MCF 10A (cell line): ENCODE data around the gene CCDC136. TPM values are rescaled to one million over a fixed set of nuclear protein-coding genes. Genes with fewer than 3 reads are reported as not detected.

Experiments used
- BruUV-seq: library from RNA; stranded (reverse); fragments of 400-500 nt; replicated peaks from 2 replicates; lab custom pipeline; 2021; lab: Mats Ljungman, UMichigan
- CTCF ChIA-PET: fragments of 300-600 bp; sonication (Branson Sonifier 250); formaldehyde crosslinking; extraction: SDS; loops from one replicate; lab custom pipeline; 2021; ENCODE audit warnings: antibody characterized with exemption, inconsistent platforms; lab: Yijun Ruan, JAX
- POLR2A ChIA-PET: fragments of 300-600, 350-650 bp; sonication (Branson Sonifier 250); formaldehyde crosslinking; extraction: SDS; loops from one replicate; lab custom pipeline; 2020; ENCODE audit warnings: antibody characterized with exemption, inconsistent platforms; lab: Yijun Ruan, JAX
- DNase-seq: peaks from one replicate; pipeline ENCODE4 v3.0.0-alpha.2; 2018; ENCODE audit not compliant: unreplicated experiment
- H3K27ac Mint-ChIP-seq: one replicate; pipeline ENCODE4 v1.8.0; 2022; ENCODE audit warnings: mild to moderate bottlenecking, low read depth, mixed read lengths; ENCODE audit not compliant: unreplicated experiment
- H3K27me3 Mint-ChIP-seq: one replicate; pipeline ENCODE4 v1.8.0; 2022; ENCODE audit warnings: mixed read lengths; ENCODE audit not compliant: insufficient read depth, unreplicated experiment
- H3K36me3 Mint-ChIP-seq: one replicate; pipeline ENCODE4 v1.8.0; 2022; ENCODE audit warnings: mild to moderate bottlenecking, moderate library complexity, mixed read lengths; ENCODE audit not compliant: insufficient read depth, unreplicated experiment
- H3K4me1 Mint-ChIP-seq: one replicate; pipeline ENCODE4 v1.8.0; 2022; ENCODE audit warnings: mixed read lengths; ENCODE audit not compliant: insufficient read depth, unreplicated experiment
- H3K4me3 Mint-ChIP-seq: one replicate; pipeline ENCODE4 v1.8.0; 2022; ENCODE audit warnings: mild to moderate bottlenecking, moderate library complexity, mixed read lengths; ENCODE audit not compliant: unreplicated experiment
- H3K9me3 Mint-ChIP-seq: one replicate; pipeline ENCODE4 v1.8.0; 2022; ENCODE audit warnings: mixed read lengths; ENCODE audit not compliant: unreplicated experiment
- CTCF ChIP-seq: fragments of 200-600 bp; IDR thresholded peaks from one replicate; pipeline ENCODE4 v1.8.0; 2022; ENCODE audit warnings: antibody characterized with exemption, mild to moderate bottlenecking; ENCODE audit not compliant: unreplicated experiment
- intact Hi-C: fragments of 100-400 bp; cut with micrococcal nuclease; formaldehyde crosslinking; loops from 2 replicates; pipeline ENCODE4 v1.14.1; 2022
- total RNA-seq: library from RNA; stranded (reverse); gene quantifications from 2 replicates; pipeline ENCODE4 v1.2.3, GENCODE V29; 2022

CCDC136 gene
- total RNA-seq, 1 experiment from 2014 or later: 3.5 TPM

- H3K27me3 Mint-ChIP-seq: peaks cover 11% of the 10 kb centered on the region
- POLR2A ChIA-PET: no interaction called here
- no peaks in the 10 kb centered on the region for H3K9me3 Mint-ChIP-seq
- peak; percentile 14 for DNase-seq
- intact Hi-C loops: no loop called here
- H3K27ac Mint-ChIP-seq: peak overlapping the region; percentile 53
- H3K36me3 Mint-ChIP-seq: no peaks in the 10 kb centered on the region
- H3K4me3 Mint-ChIP-seq: no peak overlapping the region
- CTCF ChIA-PET: interaction anchor here (0.8 kb wide), 1 partner anchor 35 kb away, joined by 3 read pairs; the partner anchor contains the start of gene ATP6V1F
- no peaks in the 10 kb centered on the region for H3K4me1 Mint-ChIP-seq
- no TSS peak for BruUV-seq
- no peak for TF ChIP-seq CTCF
These were observed 36.4 kb downstream of the CCDC136 start for GRCh38 chr7:128827971-128828711.

GRCh38 chr7:128829391-128830166 is 37.8 kb downstream of the CCDC136 start:
- BruUV-seq: no TSS peak
- DNase-seq: no peak
- H3K36me3 Mint-ChIP-seq: no peaks in the 10 kb centered on the region
- no peaks in the 10 kb centered on the region for H3K9me3 Mint-ChIP-seq
- ChIA-PET POLR2A (no interaction called here), CTCF (no interaction called here)
- H3K27ac Mint-ChIP-seq: no peak overlapping the region
- H3K4me1 Mint-ChIP-seq: no peaks in the 10 kb centered on the region
- H3K27me3 Mint-ChIP-seq: peaks cover 11% of the 10 kb centered on the region
- TF ChIP-seq CTCF: no peak
- H3K4me3 Mint-ChIP-seq: peak overlapping the region; percentile 58
- intact Hi-C loops: no loop called here

GRCh38 chr7:128830231-128831177 is 38.7 kb downstream of the CCDC136 start, which contains the start of gene FLNC:
Gene FLNC, plus strand, starts transcription at chr7:128830406. Its CDS starts 232 bp downstream, at chr7:128830638.
- Mint-ChIP-seq H3K9me3 (no peaks in the 10 kb centered on the region), H3K27ac (no peak within 1 kb of the TSS), H3K36me3 (no peaks in the 10 kb centered on the region), H3K4me1 (no peaks in the 10 kb centered on the region), H3K4me3 (peak within 1 kb of the TSS; percentile 58), H3K27me3 (peaks cover 11% of the 10 kb centered on the region)
- TF ChIP-seq CTCF: no peak
- DNase-seq: peak; percentile 21
- CTCF ChIA-PET: interaction anchor here (0.6 to 0.7 kb wide), 2 partner anchors 73 to 92 kb away, joined by 3 read pairs; no protein-coding TSS in a partner anchor
- POLR2A ChIA-PET: no interaction called here
- intact Hi-C loops: no loop called here
- BruUV-seq: no TSS peak
